Choroid plexus epithelial cell (primary cell): Measurements from ENCODE around the gene MGAT5.

Experiments used
- DNase-seq: peaks from one replicate; pipeline ENCODE4 v3.0.0-alpha.2; 2010; ENCODE audit warnings: low read depth
- H3K4me3 ChIP-seq: 2 replicates; pipeline ENCODE4 v1.5.1; 2011; ENCODE audit warnings: low read depth, mild to moderate bottlenecking, control low read depth, low read length, moderate library complexity
- TF ChIP-seq, protein P1 (sequence below): conservative IDR thresholded peaks from 2 replicates; pipeline ENCODE4 v1.5.1; 2011; ENCODE audit warnings: low read depth, mild to moderate bottlenecking, control low read depth, inconsistent platforms, low read length, moderate library complexity

MGAT5 gene

GRCh38 chr2:134425724-134426496 lies 172.0 kb downstream of the MGAT5 start:
- no peak overlapping the region for H3K4me3 ChIP-seq
- DNase-seq = no peak
- TF ChIP-seq, protein P1, sequence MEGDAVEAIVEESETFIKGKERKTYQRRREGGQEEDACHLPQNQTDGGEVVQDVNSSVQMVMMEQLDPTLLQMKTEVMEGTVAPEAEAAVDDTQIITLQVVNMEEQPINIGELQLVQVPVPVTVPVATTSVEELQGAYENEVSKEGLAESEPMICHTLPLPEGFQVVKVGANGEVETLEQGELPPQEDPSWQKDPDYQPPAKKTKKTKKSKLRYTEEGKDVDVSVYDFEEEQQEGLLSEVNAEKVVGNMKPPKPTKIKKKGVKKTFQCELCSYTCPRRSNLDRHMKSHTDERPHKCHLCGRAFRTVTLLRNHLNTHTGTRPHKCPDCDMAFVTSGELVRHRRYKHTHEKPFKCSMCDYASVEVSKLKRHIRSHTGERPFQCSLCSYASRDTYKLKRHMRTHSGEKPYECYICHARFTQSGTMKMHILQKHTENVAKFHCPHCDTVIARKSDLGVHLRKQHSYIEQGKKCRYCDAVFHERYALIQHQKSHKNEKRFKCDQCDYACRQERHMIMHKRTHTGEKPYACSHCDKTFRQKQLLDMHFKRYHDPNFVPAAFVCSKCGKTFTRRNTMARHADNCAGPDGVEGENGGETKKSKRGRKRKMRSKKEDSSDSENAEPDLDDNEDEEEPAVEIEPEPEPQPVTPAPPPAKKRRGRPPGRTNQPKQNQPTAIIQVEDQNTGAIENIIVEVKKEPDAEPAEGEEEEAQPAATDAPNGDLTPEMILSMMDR = no peak

DNA sequence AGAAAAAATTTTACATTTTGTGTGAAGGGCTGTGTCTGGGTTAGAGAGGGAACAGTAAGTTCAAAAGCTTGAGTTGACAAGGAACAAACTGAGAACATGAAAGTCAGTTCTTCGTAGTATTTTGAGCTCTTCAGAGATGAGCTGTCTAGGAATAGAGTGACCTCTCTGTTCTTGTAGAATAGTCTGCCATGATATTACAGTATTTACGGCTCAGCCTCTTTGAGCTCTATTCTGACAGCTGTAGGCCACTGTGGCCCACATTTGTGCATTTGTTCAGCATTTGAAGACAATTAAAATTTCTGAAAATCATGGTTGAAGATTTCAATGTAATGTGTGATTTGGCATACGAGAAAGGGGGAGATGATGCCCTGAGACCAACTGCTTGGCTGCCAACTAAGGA lies 172.8 kb downstream of the MGAT5 start:
- DNase-seq = no peak
- H3K4me3 ChIP-seq = no peak overlapping the region
- TF ChIP-seq, protein P1 = no peak

GRCh38 chr2:134429886-134430285 lies 176.0 kb downstream of the MGAT5 start:
- TF ChIP-seq, protein P1 = no peak
- no peak for DNase-seq
- H3K4me3 ChIP-seq = no peak overlapping the region

DNA sequence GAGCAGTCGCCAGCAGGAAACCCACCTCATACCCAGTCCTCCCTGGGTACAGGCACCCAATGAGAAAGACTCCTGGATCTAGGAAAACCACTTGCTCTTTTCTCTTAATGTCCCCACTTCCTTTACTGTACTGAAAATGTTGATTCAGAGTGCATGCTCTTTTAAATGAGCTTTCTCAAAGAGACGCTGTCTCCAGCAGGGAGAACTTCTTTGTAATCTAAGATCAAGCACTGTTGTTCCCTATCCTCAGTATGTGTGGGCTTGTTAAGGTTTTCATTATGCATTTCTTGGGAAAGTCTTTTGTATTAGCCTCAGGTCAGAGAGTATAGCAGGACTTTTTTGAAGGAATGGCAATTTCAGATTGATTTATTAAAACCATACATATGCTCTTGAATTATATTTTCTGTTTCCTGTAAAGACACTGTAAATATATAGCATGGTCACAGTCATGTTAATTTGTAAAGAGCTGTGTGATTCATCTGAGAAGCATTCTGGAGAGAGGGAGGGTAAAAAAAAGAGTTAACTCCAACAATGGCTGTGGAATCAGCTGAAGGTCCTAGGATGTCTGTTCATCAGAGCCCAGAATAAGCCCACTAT lies 178.1 kb downstream of the MGAT5 start:
- DNase-seq = peak; percentile 54
- TF ChIP-seq, protein P1 = no peak

GRCh38 chr2:134432435-134432883 lies 178.6 kb downstream of the MGAT5 start:
- DNase-seq = no peak
- H3K4me3 ChIP-seq = no peak overlapping the region
- TF ChIP-seq, protein P1 = no peak

More for the DNA sequence above, 178.1 kb downstream of the MGAT5 start:
- no peak overlapping the region for H3K4me3 ChIP-seq

GRCh38 chr2:134433469-134433868 lies 179.6 kb downstream of the MGAT5 start:
- H3K4me3 ChIP-seq = no peak overlapping the region
- TF ChIP-seq, protein P1 = no peak
- no peak for DNase-seq
